Nucleus accumbens (tissue), 56 donors: Measurements from ENCODE around the gene KLHL25.
A peak's percentile ranks its signal among the peaks of the same experiment; 100 is the strongest.

ENCODE experiments used
- DNase-seq, 56 donors: peaks; one replicate each; lab custom pipeline; 2025; lab: John Stamatoyannopoulos, UW

The KLHL25 gene

DNA sequence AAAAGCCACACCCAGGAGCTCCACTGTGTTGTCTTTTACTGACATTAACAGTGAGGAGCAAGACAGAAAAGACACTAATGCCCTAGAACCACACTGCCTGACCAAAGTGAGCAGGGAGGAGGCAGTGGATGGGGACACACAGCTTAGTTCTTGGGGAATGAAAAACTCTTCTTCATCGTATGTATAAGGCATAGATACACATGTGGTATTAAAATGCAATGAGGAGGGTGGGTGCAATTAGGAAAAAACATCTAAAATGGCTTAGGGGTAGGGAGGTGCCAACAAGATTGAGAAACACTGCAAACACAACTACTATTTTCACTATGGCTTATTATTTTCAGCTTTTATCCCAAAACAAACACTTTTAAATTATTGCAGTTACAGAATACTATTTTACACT is 15.5 kb downstream of the KLHL25 start:
- DNase-seq, result no peak

DNA sequence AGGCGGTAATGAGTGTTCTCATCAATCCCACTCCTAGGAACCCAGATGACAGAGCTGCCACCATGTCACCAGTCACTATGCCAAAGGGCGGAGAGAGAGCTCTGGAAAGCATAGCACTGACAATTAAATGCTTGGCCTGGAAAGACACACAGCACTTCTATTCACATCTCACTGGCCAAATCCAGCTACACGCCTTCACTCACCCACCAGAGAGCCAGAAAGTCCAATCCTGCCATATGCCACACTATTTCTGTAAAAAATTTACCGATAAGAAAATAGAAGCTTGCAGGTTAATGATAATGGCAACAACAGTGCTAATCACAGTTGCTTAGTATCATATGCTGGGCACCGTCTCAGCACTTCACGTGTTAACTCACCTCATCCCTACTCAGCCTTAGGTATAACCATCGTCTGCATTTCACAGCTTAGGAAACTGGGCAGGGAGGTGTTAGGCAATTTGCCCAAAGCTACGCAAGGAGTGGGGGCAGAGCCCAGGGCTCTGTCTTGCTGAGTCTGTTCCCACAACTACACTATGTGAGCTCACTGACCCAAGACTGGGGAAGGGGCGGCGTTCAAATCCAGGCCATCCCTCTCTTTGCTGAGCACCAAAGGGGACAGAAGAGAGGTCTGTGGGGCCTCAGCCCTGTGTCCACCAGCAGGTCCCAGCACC is 16.5 kb downstream of the KLHL25 start:
- DNase-seq, result peak in 11 of 56 donors; percentile 8 to 54 (median 30)

DNA sequence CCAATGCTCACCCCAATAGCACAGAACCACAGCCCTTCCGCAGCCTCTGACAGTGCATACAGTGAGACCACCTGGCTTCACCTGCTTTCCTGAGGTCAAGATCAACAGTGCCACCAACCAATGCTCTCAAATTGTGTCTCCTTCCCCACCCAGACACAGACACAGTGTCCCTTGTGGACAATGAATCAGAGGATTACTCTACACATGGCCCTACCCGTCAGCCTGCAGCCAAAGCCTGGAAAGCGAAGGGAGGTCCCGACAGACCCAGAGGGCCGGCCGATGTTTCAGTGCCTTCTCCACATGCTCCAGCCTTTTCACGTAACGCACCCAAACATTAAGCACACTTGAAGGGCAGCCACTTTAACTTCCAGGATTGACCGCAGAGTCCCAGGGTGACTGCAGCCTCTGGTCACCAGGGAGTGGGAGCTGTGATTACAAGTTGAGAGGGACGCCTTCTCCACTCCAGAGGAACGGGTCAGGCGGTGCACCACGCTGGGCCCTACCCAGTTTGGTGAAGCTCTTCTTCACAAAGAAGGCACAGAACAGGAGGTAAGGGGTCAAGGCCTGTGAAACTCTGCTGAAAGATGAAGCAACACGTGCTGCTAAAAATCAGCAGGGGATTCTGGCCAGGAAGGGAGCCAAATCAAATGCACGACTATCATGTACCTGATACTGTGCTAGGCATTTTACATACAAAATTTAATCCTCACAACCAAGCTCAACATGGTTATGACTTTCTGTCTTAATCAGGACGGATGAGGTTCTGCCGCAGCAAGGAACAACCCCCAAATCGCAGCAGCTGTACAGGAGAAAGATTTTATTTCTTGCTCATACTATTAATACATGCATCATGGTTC is 17.2 kb downstream of the KLHL25 start:
- no peak for DNase-seq

DNA sequence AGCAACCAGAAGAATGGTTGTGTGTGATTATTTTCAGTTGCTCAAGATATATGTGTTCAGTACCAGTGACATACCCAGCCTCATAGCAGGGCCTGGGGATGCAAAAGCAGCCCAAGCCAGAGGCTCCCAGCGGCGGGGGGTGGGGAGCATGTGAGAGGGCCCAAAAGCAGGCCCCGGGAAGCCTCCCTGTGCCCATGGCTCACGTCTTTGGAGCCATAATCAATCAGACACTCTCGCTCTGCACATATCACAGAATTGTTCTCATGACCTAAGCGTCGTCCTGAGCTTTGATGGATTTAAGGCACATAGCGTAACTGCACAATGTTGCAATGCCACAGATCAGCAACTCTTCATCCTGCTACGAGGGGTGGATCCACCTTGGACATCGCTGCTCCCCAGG is 20.8 kb downstream of the KLHL25 start:
- DNase-seq, result no peak

DNA sequence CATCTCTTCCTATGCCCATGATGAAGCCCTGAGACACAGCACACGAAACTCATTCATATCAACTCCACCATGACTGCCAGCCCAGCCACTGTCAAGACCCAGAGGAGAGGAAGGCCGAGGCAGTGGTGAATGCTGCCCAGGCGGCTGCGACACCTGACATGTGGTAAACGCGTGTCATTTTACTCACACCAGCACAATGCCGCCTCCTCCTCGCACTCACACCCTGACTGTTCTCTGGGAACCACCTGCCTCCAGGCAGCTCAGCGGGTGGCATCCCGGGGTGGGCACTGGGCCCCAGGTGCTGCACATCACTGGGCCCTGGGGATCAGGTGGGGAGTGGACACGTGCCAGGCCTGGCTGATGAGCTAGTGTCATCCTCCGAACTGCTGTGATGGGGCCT is 21.5 kb downstream of the KLHL25 start:
- no peak for DNase-seq

DNA sequence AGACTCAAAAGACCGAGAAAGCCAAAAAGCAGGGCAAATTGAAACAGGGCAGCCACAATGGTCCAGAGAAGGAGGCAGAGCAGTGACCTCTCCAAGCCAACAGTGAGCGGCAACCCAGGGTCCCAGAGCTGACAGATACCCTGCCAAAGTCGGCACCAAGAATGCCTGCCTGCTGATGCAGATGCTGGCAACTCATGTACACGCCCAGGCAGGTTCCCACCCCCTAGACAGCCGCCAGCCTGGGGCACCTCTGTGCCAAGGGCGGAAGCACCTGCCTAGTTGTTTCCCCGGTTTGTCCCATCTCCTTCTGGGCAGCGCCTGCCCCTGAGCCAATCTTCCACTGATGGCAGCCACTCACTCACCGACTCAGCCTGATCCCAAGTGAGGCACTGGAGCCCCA is 22.1 kb downstream of the KLHL25 start:
- peak in 3 of 56 donors; percentile 13 to 46 (median 25) for DNase-seq

DNA sequence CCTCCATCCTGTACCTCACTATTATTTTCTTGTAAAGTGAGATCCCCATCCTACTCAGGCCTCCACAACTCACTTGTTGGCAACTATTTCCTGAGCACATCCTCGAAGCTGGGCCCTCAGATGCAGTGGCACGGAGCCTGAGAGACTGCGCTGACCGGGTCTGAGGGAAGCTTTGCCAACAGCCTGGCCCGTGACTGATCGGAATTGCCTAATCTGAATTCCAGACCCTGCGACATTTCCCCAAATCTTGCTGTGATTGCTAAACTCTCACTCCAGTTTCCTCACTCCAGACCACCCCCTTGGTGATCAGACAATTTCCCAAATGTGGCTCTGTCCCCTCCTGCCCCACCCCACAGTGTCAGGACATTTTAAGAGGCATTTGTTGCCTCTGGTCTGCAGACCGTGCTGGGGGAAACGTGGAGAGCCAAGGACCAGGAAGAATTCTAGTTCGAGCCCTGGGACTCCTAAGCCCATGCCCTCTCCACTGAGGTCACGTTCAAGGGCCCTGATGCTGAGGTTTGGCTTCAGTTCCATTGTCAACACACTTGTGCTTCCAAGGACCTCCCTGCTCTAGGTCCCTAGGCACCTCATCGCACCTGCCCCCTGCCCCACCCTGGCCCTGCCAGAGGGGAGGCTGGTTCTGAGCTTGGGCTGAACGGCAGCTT is 22.8 kb downstream of the KLHL25 start:
- peak in 1 of 56 donors; percentile 20 for DNase-seq

DNA sequence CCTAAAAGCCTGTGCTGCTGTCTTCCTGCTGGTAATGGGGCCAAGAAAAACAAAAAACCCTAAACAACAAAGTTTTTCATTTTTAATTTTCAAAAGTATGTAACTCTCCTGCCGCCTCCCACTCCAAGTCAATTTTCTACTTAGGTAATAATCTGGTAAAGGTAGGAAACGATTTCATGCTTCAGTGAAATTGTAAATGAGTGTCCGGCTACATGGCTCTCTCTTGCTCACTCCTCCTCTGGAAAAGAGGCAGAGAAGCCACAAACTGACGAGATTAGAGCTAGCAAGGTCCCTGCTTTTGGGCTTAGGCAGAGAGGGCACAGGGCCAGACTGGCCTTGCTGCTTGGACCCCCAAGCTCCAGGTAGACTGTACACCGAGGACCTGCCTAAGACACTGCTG is 23.5 kb downstream of the KLHL25 start:
- DNase-seq, result no peak

DNA sequence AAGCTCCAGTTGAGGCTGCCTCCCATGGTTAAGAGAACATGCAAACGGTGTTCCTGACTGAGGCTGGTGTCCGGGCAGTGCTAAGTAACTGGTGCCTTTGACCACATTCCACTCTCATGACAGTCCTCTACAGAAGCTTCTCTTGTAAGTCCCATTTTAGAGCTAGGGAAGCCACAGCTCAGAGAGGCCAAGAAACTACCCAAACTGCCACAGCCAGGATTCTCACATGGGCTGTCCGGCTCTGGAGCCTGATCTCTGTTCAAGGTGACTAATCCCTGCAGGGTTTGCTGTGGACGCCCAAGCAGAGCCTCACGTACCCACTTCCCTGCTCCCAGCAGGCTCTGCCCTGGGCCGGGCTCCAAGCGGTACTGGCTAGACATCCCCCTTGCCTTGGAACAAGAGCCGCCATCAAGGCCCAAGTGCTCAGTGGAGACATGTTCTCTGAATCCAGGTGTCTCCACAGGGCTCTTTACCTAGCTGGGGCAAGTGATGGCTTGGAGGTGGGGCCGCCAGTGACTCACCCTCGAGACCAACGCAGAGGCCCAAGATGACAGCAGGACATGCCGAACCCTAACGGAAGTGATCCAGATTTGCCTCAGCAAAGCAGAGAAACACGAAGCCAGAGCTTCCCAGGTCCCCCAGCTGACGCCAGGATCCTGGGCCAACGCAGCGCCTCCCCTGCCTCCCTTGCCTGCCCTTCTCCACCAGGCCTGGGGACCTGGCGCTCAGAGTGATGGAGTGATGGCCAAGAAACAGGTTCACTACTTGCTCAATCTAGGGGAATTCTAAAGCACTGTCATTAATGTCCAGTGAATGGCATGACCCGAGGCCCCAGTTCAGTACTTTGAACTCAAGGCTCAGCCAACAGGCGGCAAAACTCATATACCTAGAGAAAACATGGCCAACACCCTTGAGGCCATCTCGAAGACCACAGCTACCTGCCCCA is 24.4 kb downstream of the KLHL25 start:
- DNase-seq, result no peak

DNA sequence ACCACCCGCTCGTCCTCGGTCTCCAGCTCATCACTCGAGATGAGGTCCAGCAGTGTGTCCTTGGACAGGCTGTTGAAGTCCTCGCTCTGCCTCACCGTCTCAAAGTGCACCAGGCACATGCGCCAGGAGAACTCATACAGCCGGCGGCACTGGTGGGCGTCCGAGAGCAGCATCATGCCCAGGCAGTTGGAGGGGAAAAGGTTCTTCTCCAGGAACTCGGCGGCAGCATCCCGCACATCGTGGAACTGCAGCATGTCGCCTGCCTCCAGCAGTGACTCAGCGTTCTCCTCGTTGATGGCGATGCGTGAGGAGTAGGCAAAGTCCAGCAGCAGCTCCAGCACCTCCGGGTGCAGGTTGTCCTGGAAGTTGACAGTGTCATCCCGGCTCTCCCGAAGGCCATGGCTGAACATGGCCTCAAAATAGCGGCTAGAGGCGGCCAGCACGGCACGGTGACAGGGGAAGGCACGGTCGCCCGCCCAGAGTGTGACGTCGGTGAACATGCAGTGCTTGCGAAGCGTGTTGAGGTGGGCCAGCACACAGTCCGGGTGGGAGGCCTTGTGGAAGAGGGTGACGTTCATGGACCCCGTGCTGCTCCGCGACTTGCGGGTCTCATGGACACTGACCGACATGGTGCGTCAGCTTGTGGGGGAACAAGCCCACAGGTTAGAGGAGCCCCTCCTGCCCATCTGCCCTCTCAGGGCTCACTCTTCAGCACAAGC is 25.4 kb downstream of the KLHL25 start:
- peak in 1 of 56 donors; percentile 12 for DNase-seq

DNA sequence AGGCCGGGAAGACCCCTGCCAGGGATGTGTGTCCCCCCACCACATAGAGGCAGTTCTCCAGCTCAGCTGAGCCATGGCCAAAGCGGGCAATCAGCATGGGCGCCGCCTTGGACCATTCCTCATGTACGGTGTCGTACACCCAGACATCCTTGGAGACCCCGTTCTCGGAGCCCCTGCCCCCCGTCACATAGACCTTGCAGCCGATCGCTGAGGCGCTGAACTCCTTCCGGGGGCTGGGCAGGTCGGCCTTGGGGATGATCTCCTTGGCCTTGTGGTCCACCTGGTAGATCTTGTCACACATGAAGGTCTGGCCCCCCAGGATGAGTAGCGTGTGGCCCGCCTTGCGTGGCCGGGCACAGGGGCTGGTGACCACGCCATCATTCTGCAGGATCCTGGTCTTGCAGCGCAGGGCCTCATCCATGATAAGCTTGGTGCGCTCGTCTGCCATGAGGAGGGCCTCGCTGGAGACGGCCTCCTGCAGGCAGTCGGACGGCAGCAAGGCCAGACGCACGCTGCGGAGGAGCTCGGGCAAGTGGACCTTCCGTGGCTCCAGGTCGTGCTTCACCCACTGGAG is 26.0 kb downstream of the KLHL25 start:
- DNase-seq, result no peak

DNA sequence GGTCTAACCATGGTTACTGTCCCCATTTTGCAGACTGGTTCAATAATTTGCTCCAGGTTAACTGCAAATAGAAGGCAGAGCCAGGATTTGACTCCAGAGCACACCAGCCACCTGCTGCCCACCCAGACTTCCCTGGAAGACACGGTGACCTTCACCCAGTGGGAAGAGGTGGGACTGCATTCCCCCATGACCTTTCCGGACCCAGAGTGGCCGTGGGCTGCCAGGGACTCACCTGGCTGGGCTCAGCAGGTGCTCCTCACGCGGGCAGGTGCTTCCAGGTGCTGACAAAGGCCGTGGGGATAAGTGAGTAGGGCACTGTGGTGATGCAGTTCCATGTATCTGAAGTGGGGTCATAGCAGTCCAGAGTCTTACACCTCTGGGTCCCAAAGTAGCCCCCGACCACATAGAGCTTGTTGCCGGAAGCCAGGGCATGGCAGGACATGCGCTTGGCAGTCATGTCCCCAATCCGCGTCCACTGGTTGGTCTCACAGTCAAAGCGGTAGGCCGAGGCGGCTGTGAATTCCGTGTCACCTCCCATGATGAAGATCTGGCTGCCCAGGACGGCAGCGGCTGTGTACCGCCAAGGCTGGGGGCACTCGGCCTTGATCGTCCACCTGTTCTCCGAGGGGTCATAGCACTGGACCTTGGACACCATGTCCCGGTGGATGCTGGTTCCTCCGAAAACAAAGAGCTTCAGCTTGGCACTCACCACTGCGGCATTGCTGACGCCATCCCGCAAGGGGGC is 26.8 kb downstream of the KLHL25 start:
- no peak for DNase-seq

DNA sequence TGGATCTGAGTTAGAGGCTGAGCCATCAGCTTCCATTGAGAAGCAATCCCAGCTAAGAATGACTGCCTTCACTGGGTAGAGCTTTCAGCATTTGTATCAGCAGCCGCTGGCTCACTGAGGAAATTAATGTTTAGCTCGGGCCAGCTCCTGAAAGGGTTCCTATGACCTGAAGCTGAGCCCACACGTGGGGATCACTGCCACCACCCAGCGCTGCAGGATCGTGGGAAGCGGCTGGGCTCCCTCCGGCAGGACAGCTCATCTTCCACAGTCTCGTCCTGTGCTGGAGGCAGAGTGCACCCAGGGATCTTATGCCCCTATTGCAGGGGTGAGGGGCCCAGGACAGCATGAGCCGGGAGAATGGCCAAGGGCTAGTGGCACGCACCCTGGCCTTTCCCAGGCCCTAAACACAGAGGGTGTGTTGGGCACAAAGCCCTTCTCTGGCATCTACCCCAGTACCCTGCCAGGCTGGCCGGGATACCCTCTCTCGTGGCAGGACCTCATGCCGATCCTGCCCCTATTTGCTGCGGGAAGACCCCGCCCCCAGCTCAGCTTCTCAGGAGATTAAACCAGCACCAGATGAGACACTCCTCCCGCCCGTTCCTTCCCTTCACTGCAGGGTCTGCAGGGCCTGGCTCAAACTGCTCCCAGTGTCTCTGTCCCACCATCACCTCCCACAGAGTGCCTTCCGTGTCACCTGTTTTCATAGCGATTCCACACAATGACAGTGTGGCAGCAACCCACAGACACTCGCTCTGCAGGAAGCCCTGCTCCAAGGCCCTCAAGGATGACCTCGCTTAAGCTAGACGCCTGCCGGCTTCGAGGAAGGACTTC is 28.5 kb downstream of the KLHL25 start:
- DNase-seq, result peak in 35 of 56 donors; percentile 15 to 78 (median 50)

DNA sequence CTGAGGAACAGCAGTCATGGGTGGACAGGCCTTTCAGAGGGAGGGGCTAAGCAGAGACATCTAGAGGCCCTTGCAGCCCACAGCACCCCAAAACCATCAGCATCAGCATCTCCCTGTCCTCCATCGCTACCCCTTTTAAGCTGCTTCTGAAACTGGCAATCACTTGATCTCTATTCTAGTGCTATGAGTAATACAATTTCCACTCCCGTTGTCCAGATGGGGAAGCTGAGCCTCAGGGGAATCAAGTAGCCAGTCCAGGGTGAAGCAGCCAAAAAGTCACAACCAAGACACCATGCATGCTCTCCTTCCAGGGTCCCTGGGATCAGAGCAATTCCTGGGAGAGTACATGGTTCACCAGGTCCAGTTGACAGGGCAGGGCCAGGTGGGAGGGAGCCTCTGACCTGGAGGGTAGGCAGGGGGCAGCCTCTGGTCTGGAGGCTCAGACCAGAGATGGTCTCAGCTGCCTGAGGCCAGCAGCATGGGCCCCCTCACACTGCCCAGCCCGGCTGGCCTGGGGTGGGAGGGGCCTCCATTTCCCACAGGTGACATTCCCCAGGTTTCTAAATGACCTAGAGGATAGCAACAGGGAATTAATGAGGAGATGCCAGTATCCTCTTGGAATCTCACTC is 30.0 kb downstream of the KLHL25 start:
- DNase-seq, result no peak

DNA sequence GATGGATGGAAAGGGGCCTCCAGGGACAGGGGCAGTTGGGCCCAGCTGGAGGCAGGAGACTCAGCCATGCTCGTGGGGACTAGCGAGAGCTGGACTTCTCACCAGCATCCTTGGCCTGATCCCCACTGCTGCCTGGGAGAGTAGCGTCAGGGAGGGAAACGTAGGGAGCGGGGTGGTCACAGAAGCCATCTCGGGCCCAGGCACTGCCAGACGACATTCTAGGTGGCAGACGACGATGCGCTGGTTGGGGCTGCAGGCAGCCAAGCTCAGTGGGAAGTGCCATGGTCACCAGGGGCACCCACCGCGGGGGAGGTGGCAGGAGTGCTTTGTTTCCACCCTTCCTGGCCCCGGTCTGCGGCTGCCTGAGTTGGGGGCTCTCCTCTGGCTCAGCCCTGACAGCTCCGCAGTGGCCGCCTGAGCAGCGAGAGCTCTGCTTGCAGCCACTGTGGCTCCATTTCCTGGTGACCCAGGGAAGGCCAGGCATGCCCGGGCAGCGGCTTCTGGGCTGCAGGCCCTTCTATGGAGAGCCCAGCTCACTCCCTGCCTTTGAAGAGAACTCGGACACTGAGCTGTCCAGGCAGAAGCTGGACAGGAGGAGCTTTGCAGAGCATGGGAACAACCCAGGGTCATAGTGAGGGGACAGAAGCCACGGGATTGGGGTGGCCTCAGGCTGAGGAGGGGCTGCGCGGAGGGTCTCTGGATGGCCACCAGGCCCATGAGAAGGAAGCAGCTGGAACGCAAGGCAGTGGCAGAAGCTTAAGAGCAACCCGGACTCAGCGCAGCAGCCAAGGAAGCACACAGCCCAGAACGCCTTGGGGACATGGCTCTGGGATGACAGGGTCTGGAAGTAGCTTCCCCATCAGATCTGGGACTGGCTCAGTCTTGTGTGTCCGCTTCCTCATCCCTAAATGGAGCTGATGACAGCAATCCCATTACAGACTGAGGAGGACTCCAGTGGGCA is 30.8 kb downstream of the KLHL25 start:
- DNase-seq, result no peak

DNA sequence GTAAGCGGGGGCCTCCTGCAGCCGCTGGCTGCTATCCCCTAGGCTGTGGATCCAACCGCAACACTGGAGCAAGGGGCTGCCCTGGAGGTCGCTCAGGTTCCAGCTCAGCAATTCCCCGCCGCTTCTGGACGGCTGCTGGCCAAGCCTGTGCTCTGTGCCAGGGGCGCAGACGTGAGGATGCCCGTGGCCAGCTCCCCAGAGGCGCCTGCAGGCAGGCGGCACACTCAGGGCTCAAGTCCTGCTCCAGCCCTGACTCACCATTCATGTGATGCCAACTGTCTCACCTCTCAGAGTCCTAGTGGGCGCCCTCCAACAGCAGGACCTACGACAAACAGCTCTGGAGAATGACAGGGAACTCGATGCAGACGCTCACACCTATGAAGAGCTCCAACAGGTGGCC is 31.6 kb downstream of the KLHL25 start:
- DNase-seq, result peak in 35 of 56 donors; percentile 19 to 69 (median 39)
